GM21723 (cell line): ENCODE measurements around the gene CSTF3.
"Not testable (repeated sequence)": the region's sequence is repeated elsewhere in the genome, so short reads cannot be mapped to it uniquely, and the experiment has no call there.

Experiments
- ATAC-seq: cut with Tn5 transposase; IDR thresholded peaks from one replicate; pipeline ENCODE4 v1.9.1; 2021; ENCODE audit warnings: mild to moderate bottlenecking, moderate library complexity; ENCODE audit not compliant: unreplicated experiment

The CSTF3 gene

DNA sequence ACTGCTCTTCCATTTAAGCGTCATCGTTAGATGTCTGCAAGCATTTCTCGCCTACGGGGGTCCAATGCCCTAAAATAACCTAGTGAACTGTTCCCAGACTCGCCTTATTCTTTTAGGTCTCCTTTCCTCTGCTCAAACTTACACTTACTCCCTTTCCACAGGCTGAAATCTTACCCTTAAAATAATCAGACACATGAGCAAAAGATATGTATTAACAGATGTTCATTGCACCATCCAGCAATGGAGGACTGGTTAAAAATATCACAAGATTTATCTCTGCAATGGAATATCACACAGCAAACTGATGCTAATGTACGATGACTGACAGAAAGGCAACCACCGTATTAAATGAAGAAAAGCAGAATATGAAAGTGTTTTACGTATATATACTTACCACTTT, 1.6 kb upstream of the CSTF3 start:
- no peak for ATAC-seq

- ATAC-seq = no peak
These were observed 693 bp downstream of the CSTF3 start for GRCh38 chr11:33160587-33160986.

- ATAC-seq = no peak
These were observed 1.1 kb downstream of the CSTF3 start for GRCh38 chr11:33160136-33160535.

DNA sequence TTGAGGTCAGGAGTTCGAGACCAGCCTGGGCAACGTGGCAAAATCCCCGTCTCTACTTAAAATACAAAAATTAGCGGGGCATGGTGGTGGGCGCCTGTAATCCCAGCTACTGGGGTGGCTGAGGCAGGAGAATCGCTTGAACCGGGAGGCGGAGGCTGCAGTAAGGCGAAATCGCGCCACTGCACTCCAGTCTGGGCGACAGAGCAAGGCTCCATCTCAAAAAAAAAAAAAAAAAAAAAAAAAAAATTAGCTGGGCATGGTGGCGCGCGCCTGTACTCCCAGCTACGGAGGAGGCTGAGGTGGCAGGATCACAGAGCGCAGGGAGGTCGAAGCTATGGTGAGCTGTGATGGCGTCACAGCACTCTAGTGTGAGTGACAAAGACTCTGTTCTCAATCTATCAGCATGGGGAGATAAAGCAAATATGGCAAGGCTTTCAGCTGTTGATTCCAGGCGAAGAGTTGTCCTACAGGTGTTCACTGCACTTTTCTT, 1.9 kb downstream of the CSTF3 start:
- not testable (repeated sequence) for ATAC-seq

DNA sequence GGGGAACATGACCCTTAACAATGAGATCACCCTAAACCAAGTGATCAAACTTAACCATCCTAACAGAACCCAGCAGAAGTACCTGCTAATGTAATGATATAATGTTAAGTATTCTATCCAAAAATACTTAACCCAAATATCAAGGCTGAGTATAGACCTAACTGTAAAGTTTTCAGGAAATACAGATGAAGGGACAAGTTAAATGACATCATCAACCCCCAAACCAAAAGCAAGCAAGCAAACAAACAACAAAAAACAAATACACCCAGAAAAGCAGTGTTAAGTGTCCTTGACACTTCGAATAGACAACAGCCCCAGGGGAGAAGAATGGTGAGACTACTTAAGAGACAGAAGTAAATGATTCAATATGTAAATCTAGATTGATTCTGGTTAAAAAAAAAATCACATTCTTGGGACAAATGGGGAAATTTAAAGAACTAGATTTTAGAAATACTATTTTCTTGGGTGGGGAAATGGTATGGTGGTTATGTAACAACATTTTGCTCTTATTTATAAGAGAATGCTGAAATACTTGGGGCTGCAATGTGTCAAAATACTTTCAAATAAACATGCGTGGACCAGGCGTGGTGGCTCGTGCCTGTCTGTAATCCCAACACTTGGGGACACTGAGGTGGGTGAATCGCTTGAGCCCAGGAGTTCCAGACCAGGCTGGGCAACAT, 2.5 kb downstream of the CSTF3 start:
- ATAC-seq = no peak

DNA sequence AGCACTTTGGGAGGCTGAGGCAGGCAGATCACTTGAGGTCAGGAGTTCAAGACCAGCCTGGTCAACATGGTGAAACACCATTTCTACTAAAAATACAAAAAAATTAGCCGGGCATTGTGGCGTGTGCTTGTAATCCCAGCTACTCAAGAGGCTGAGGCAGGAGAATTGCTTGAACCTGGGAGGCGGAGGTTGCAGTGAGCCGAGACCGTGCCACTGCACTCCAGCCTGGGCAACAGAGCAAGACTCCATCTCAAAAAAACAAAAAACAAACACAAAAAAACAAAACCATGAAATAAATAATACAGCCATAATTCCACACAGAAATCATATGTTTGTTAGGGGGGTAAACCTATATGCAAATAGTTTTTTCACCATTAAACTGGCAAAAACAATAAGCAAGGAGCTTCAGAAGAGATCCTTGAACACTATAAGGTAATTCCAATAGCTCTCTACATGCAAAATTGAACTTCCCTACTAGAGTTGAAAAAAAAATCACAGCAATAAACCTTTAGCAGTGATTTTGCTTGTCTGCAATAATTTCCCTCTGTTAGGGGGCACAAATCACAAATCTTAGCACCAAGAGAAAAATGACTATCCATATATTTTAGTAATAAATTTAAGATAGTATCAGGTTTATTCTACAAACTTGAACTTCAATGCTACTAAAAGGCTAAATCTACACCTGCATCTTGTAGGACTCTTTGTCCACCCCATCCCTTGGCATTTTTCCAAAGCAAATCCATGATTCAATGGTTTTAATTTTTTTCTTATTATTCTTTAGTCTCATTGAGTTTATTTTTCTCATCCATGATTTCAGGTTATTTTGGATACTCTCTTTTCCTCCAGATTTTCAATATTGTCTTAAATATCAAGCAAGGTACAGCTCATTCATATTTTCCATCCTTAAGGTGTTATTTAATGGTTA, 3.9 kb downstream of the CSTF3 start:
- no peak for ATAC-seq

DNA sequence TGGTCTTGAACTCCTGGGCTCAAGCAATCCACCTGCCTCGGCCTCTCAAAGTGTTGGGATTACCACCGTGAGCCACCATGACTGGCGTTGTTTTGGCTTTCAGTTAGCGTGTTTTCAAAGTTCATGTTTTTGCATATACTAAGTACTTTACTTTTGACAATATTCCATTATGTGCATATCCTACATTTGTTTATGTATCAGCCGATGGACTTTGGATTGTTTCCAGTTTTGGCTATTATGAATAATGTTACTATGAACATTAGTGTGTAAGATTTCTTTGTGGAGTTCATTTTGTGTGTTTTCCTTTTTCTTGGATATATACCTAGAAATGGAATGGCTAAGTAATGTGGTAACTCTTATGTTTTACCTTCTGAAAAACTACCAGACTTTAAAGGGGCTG, 9.9 kb downstream of the CSTF3 start:
- ATAC-seq = no peak

- no peak for ATAC-seq
These were observed 13.7 kb downstream of the CSTF3 start for GRCh38 chr11:33147559-33147958.

DNA sequence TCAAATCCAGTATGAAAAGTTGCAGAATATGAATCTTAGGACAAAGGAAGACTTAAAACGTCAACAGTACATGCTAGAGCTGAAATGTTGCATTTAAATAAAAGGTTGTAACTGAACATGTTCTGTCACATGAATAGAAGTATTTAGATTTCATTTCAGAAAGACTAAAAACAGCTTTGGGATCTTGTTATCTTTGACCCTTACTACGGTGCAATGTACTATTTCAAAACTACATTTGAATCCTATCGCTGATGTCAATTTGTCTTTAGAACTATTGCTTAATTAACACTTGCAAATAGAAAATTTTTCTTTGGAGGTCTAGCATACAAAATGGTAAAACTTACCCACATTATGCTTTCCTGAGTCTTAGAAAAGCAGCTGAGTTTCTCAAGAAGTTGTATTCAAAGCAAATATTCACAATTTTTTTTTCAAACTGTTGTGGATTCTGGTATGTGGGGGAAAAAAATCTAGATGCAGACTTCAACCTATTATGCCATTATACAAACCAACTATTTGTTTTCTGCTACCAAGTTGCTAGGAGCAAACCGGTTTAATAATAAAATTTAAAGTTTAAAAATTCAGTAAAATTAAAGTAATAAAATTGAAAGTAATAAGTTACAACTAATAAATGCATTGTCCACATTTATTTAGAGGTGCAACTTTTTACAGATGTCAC, 25.4 kb downstream of the CSTF3 start:
- ATAC-seq = no peak

GRCh38 chr11:33135216-33135615, 26.1 kb downstream of the CSTF3 start:
- ATAC-seq = no peak

- no peak for ATAC-seq
These were observed 27.0 kb downstream of the CSTF3 start for GRCh38 chr11:33134276-33134675.

DNA sequence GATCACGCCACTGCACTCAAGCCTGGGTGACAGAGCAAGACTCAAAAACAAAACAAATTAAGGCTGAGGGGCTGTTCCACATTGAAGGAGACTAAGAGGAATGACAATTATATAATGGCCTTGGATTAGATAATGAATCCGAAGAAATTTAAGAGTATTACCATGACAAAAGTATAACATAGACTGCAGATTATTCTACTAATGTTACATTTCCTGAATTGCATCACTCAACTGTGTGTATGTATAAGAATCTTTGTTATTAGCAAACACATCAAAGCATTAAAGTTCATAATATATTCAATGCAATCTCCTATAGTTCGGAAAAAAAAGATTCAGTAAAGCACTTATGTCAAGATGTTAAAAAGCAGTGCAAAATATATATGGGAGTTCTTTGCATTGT, 27.5 kb downstream of the CSTF3 start:
- ATAC-seq = no peak

DNA sequence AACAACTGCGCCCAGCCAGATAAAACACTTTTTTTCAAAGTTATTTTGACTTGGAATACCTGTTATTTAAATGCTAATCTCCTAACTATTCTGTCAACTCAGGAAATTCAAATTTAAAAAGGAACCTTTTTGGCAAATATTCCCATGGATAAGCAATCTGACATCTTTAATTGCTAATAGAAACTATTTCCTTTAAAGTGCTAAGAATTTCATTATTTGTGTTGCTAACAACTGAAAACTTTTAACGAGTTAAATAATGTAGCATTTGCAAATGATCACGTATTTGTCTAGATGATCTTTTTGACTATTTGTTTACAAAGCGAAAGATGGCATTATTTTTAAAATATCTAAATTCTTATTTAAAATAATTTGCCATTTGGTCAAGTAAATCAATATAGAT, 28.8 kb downstream of the CSTF3 start:
- no peak for ATAC-seq

DNA sequence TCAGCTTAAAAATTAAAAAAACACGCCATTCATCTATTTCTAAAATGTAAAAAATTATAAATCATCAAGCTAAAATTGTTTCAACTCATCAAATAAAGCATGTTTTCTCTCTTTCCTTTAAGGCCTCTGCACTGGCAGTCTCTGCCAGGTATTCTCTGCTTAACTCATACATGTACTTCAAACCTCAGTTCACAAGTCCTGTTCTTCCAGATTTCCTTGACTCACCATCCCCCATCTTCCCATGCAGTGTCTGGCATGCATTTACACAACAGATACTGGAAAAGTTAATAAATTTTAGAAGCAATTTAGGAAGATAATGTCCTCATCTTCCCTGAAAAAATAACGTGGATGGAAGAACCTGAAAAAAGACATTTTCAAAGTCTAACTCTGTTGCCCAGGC, 32.5 kb downstream of the CSTF3 start:
- ATAC-seq = no peak

- ATAC-seq = no peak
These were observed 35.7 kb downstream of the CSTF3 start for GRCh38 chr11:33125611-33126010.

- no peak for ATAC-seq
These were observed 36.3 kb downstream of the CSTF3 start for GRCh38 chr11:33125025-33125424.

- not testable (repeated sequence) for ATAC-seq
These were observed 38.6 kb downstream of the CSTF3 start for GRCh38 chr11:33122696-33123095.

GRCh38 chr11:33116535-33116934, 44.7 kb downstream of the CSTF3 start:
- no peak for ATAC-seq

- ATAC-seq = no peak
These were observed 51.2 kb downstream of the CSTF3 start for GRCh38 chr11:33110083-33110482.

- ATAC-seq = no peak
These were observed 51.9 kb downstream of the CSTF3 start for GRCh38 chr11:33109294-33109895.

GRCh38 chr11:33103836-33104235, 57.4 kb downstream of the CSTF3 start:
- no peak for ATAC-seq
